GM23248 (cell line): ENCODE results near the gene VPS39. TPM values are rescaled to one million over a fixed set of nuclear protein-coding genes. Genes with fewer than 3 reads are reported as not detected.

Experiments
- DNase-seq: peaks from one replicate; pipeline ENCODE4 v3.0.0-alpha.2; 2015
- H2AFZ ChIP-seq: fragments of 200-600 bp; sonication (generic); 2 replicates; pipeline ENCODE4 v1.6.1; 2016; ENCODE audit warnings: antibody characterized with exemption
- H3F3A ChIP-seq: fragments of 200-600 bp; sonication (generic); 2 replicates; pipeline ENCODE4 v1.6.1; 2016; ENCODE audit warnings: mild to moderate bottlenecking, antibody characterized with exemption, mixed run types; ENCODE audit not compliant: insufficient read depth
- H3K27ac ChIP-seq: fragments of 200-600 bp; sonication (generic); 2 replicates; pipeline ENCODE4 v1.5.1; 2016; ENCODE audit warnings: mild to moderate bottlenecking
- H3K27me3 ChIP-seq: fragments of 200-600 bp; sonication (generic); replicated peaks from 2 replicates; pipeline ENCODE4 v1.6.1; 2016; ENCODE audit warnings: mild to moderate bottlenecking; ENCODE audit not compliant: insufficient read depth
- H3K36me3 ChIP-seq: fragments of 200-600 bp; sonication (generic); 2 replicates; pipeline ENCODE4 v1.6.1; 2016; ENCODE audit warnings: low read depth, mild to moderate bottlenecking
- H3K4me1 ChIP-seq: fragments of 200-600 bp; sonication (generic); 2 replicates; pipeline ENCODE4 v1.6.1; 2016; ENCODE audit warnings: mild to moderate bottlenecking; ENCODE audit not compliant: insufficient read depth
- H3K4me2 ChIP-seq: fragments of 200-600 bp; sonication (generic); one replicate; pipeline ENCODE4 v1.6.1; 2016; ENCODE audit warnings: mild to moderate bottlenecking; ENCODE audit not compliant: unreplicated experiment
- H3K4me3 ChIP-seq: fragments of 200-600 bp; sonication (generic); 2 replicates; pipeline ENCODE4 v1.5.1; 2016; ENCODE audit warnings: mild to moderate bottlenecking
- H3K79me2 ChIP-seq: fragments of 200-600 bp; sonication (generic); 2 replicates; pipeline ENCODE4 v1.6.1; 2016; ENCODE audit warnings: mild to moderate bottlenecking; ENCODE audit not compliant: insufficient read depth
- H3K9ac ChIP-seq: fragments of 200-600 bp; sonication (generic); 2 replicates; pipeline ENCODE4 v1.6.1; 2016; ENCODE audit warnings: mild to moderate bottlenecking
- H3K9me2 ChIP-seq: fragments of 200-600 bp; sonication (generic); 2 replicates; pipeline ENCODE4 v1.6.1; 2016; ENCODE audit warnings: mixed run types, mild to moderate bottlenecking, moderate library complexity; ENCODE audit not compliant: insufficient read depth
- H3K9me3 ChIP-seq: fragments of 200-600 bp; sonication (generic); one replicate; pipeline ENCODE4 v1.6.1; 2017; ENCODE audit warnings: low read depth
- H4K20me1 ChIP-seq: fragments of 200-600 bp; sonication (generic); 2 replicates; pipeline ENCODE4 v1.6.0; 2016; ENCODE audit not compliant: insufficient read depth
- EZH2 ChIP-seq: fragments of 200-600 bp; sonication (generic); IDR thresholded peaks from 2 replicates; pipeline ENCODE4 v1.6.1; 2018; ENCODE audit warnings: antibody characterized with exemption, mild to moderate bottlenecking; ENCODE audit not compliant: insufficient read depth, poor library complexity, severe bottlenecking
- EZH2phosphoT487 ChIP-seq: fragments of 200-600 bp; sonication (generic); IDR thresholded peaks from 2 replicates; pipeline ENCODE4 v1.6.1; 2018; ENCODE audit warnings: antibody characterized with exemption, moderate library complexity, mild to moderate bottlenecking, low read depth; ENCODE audit not compliant: insufficient read depth
- WGBS, 2 experiments: methylation state at CpG; one replicate each; pipeline ENCODE4 v1.1.6; 2015 to 2017; ENCODE audit warnings: low lambda C conversion rate in 2 of 2, low coverage in 1 of 2; ENCODE audit errors: missing lambda C conversion rate in 2 of 2; 5-methylcytosine and 5-hydroxymethylcytosine counted together
- in situ Hi-C: fragments of 300-500 bp; cut with MboI; formaldehyde crosslinking; loops from 2 replicates; pipeline ENCODE4 v1.15.0; 2020
- polyA plus RNA-seq: library from polyadenylated mRNA; unstranded; fragments of >200 nt; fragmentation: Nextera tagmentation; extraction: Ambion mirVana; gene quantifications from 2 replicates; pipeline ENCODE4 v1.2.1, GENCODE V29; 2016
- total RNA-seq: library from RNA; depleted of rRNA; stranded (reverse); fragments of >200 nt; shearing (Covaris generic); gene quantifications from 2 replicates; pipeline ENCODE4 v1.2.3, GENCODE V29; 2014

Gene VPS39
- total and polyA plus RNA-seq, 2 experiments from 2014 or later, result 33.0 to 49.3 TPM

DNA sequence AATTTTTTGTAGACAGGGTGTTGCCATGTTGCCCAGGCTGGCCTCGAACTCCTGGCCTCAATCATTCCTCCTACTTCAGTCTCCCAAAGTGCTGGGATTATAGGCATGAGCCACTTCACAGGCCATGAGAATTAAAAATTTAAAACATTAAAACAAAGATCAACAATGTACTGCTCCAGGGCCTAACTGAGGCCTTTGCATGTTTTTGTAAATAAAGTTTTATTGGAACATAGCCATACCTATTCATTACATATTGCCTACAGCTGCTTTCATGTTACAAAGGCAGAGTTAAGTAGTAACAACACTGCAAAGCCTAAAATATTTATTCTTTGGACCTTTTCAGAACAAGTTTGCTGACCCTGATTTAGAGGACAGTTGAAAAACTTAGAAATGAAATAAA is 9.6 kb downstream of the VPS39 start:
- no peak overlapping the region for H3K27ac ChIP-seq
- no peak overlapping the region for H3K4me2 ChIP-seq
- no peaks in the 10 kb centered on the region for H4K20me1 ChIP-seq
- in situ Hi-C loops, result no loop called here
- H3K9ac ChIP-seq, result no peak overlapping the region
- H3K36me3 ChIP-seq, result peaks cover 11% of the 10 kb centered on the region
- H3K4me1 ChIP-seq, result peaks cover under 1% of the 10 kb centered on the region
- no peaks in the 10 kb centered on the region for H3K27me3 ChIP-seq
- no peak for TF ChIP-seq EZH2
- no peak for TF ChIP-seq EZH2phosphoT487
- no peak for DNase-seq
- no peak overlapping the region for H3K4me3 ChIP-seq
- H3F3A ChIP-seq, result peaks cover 15% of the 10 kb centered on the region; the same call in 1 of the 2 replicates
- WGBS, 2 experiments, result 83 to 100% methylated on average over 1 of the region's 1 CpG
- no peaks in the 10 kb centered on the region for H3K9me3 ChIP-seq
- no peaks in the 10 kb centered on the region for H3K9me2 ChIP-seq
- peaks cover 91% of the 10 kb centered on the region for H3K79me2 ChIP-seq
- H2AFZ ChIP-seq, result no peak overlapping the region

DNA sequence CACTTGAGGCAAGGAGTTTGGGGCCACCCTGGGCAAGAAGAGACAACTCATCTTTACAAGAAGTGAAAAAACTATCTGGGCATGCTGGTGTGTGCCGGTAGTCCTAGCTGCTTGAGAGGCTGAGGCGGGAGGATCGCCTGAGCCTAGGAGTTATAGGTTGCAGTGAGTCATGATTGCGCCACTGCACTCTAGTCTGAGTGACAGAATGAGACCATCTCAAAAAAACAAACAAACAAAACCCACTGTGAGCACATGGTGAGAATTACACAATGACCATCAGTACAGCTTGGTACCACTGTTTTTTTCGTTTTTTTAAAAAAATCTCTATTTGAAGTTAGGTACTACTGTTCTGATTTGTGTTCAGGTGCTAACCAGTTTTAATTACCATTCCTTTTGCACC is 13.6 kb downstream of the VPS39 start:
- peaks cover 21% of the 10 kb centered on the region for H3K36me3 ChIP-seq

DNA sequence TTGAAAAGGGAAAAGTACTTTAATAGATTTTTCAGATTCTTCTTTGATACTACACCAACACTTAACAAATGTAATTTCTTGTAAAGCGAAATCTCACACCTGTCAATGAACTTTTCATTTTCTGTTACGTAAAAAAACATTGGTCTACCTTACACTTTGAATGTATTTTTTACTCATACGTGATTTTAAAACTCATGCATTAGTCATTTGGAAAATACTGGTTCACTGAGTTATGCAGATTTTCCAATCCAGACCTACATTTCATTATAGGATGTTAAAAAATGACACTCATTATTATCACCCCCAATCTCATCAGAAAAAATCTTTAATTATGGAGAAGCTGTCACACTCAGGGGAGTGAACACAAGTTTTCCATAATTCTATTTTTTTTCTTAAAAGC is 14.7 kb downstream of the VPS39 start:
- Histone ChIP-seq H3K9me2 (no peaks in the 10 kb centered on the region), H3K9me3 (no peaks in the 10 kb centered on the region), H4K20me1 (no peaks in the 10 kb centered on the region), H3K4me2 (no peak overlapping the region), H3K36me3 (peaks cover 28% of the 10 kb centered on the region), H3F3A (peaks cover 5% of the 10 kb centered on the region; the same call in 1 of the 2 replicates), H3K79me2 (peaks cover 62% of the 10 kb centered on the region), H3K4me3 (no peak overlapping the region), H3K9ac (no peak overlapping the region), H3K27ac (no peak overlapping the region), H2AFZ (no peak overlapping the region), H3K27me3 (no peaks in the 10 kb centered on the region), H3K4me1 (no peaks in the 10 kb centered on the region)
- in situ Hi-C loops, result no loop called here
- no peak for DNase-seq
- 83 to 84% methylated on average over 3 of the region's 3 CpGs for WGBS, 2 experiments
- TF ChIP-seq EZH2, result no peak
- no peak for TF ChIP-seq EZH2phosphoT487

More for the DNA sequence above, 13.6 kb downstream of the VPS39 start:
- peak; percentile 32 for DNase-seq
- Histone ChIP-seq H3K27me3 (no peaks in the 10 kb centered on the region), H3K4me3 (no peak overlapping the region), H2AFZ (no peak overlapping the region), H3K79me2 (peaks cover 73% of the 10 kb centered on the region), H3K4me1 (no peaks in the 10 kb centered on the region), H3F3A (peaks cover 12% of the 10 kb centered on the region; the same call in 1 of the 2 replicates), H3K9me3 (no peaks in the 10 kb centered on the region), H3K9me2 (no peaks in the 10 kb centered on the region), H3K9ac (no peak overlapping the region), H3K4me2 (no peak overlapping the region), H4K20me1 (no peaks in the 10 kb centered on the region), H3K27ac (no peak overlapping the region)
- no peak for TF ChIP-seq EZH2
- no peak for TF ChIP-seq EZH2phosphoT487
- in situ Hi-C loops, result no loop called here
- 87 to 88% methylated on average over 5 of the region's 5 CpGs for WGBS, 2 experiments

DNA sequence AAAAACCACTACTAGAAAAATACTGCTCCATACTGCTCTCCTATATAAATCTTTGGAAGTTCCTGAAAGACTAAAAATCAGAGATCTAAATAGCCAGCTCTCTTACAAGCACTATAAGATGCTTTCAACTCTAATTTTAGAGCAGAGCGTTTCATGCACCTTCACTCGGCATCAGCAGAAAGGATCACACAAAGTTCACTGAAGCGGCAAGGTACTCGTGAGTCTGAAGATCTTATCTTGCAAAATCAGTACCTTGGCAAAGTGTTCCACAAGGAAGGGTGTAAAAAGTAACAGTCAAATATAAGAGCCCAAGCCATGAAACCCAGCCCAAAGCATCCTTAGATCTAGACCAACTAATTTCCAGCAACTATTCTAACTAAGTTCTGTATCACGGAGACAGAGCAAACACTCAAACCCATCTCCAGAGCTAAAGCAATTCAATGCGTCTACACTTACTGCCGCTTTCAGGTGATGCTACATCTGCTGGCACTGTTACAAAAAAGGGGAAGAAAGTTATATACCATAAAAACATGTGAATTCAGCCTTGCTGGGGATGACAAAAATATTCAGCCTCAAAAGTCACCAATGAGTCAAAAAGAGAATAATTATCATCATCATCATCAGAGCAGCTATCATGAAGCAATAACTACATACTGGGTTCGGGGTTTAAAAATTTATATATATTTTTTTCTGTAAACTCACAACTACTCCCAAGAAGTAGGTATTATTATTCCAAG is 16.3 kb downstream of the VPS39 start:
- Histone ChIP-seq H3K4me2 (no peak overlapping the region), H3K4me1 (no peaks in the 10 kb centered on the region), H3K79me2 (peaks cover 51% of the 10 kb centered on the region), H3K27ac (no peak overlapping the region), H3K9me3 (no peaks in the 10 kb centered on the region), H3F3A (no peaks in the 10 kb centered on the region), H4K20me1 (no peaks in the 10 kb centered on the region), H3K4me3 (no peak overlapping the region), H3K36me3 (peaks cover 44% of the 10 kb centered on the region), H2AFZ (no peak overlapping the region), H3K9me2 (no peaks in the 10 kb centered on the region), H3K9ac (no peak overlapping the region), H3K27me3 (no peaks in the 10 kb centered on the region)
- in situ Hi-C loops, result no loop called here
- TF ChIP-seq EZH2phosphoT487 (no peak), EZH2 (no peak)
- WGBS, 2 experiments, result 96 to 98% methylated on average over 8 of the region's 8 CpGs
- DNase-seq, result no peak

DNA sequence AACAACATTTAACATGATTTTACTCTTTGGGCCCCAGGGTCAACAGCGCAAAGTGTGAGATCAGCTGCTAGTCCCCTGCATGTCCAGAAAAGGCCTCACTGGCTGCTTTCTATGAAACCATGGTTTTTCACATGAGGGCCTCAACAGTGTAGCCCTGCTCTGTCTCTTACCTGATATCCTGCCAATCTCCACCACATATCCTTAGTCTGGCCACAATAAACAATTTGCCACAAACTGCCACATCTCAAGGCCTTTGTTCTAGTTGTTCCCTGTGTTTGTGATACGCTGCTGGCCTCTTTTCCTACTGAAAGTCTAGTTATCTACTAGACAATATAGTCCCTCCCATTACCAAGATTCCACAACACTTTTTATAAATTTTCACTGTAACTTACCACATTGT is 17.7 kb downstream of the VPS39 start:
- no peak overlapping the region for H3K9ac ChIP-seq
- no peaks in the 10 kb centered on the region for H4K20me1 ChIP-seq
- no peaks in the 10 kb centered on the region for H3K9me3 ChIP-seq
- H2AFZ ChIP-seq, result no peak overlapping the region
- H3K4me3 ChIP-seq, result no peak overlapping the region
- H3K4me1 ChIP-seq, result no peaks in the 10 kb centered on the region
- no peaks in the 10 kb centered on the region for H3K9me2 ChIP-seq
- WGBS, 2 experiments, result 83 to 87% methylated on average over 2 of the region's 2 CpGs
- peaks cover 57% of the 10 kb centered on the region for H3K36me3 ChIP-seq
- H3K27me3 ChIP-seq, result no peaks in the 10 kb centered on the region
- TF ChIP-seq EZH2 (no peak), EZH2phosphoT487 (no peak)
- no peak for DNase-seq
- H3K79me2 ChIP-seq, result peaks cover 40% of the 10 kb centered on the region
- in situ Hi-C loops, result no loop called here
- H3F3A ChIP-seq, result no peaks in the 10 kb centered on the region
- no peak overlapping the region for H3K4me2 ChIP-seq
- no peak overlapping the region for H3K27ac ChIP-seq
